ENCODE data around the gene CYS1. TPM values are rescaled to one million over a fixed set of nuclear protein-coding genes. Genes with fewer than 3 reads are reported as not detected.
A peak's percentile ranks its signal among the peaks of the same experiment; 100 is the strongest.

The CYS1 gene
- total RNA-seq, 4 donors from 2014 or later, result 1.1 to 7.4 (median 2.0) TPM

DNA sequence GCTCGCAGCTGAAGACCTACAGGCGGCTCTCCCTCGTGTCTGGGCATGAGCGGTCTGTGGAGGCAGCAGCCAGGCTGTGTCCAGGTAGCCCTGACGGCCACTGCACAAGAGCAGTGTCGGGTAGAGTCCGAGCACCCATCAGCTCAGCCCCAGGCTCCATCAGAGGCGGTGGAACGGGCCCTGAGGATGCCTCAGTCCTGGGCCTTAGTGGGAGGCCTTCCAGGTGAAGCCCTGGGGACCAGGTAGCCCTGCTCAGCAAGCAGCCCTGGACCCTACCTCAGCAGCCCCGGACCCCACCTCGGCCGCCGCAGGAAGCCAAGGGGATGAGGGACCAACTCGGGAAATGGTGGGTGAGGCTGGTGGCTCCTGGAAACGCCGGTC, 58.2 kb downstream of the CYS1 start:
- Histone ChIP-seq H3K4me3 (no peak overlapping the region), H3K27me3 (no peaks in the 10 kb centered on the region), H3K9me3 (no peaks in the 10 kb centered on the region), H3K27ac (no peak overlapping the region), H3K36me3 (no peaks in the 10 kb centered on the region), H3K4me1 (no peaks in the 10 kb centered on the region)
- WGBS, 2 donors (ENCODE audit: low coverage in 1 of 2), result 93% methylated on average over 16 of the region's 16 CpGs; no CpG with 5 or more reads in 1 of the 2 donors
- in situ Hi-C loops (cut with MboI; ENCODE audit: low pct_ligation_motif_present in 1 of 4, low pct_unique_long_range_greater_than_20kb in 1 of 4, low sequenced_read_pairs in 3 of 4), result no loop called here
- intact Hi-C loops (cut with DNase I; ENCODE audit: low total_unique reads), result no loop called here
- TF ChIP-seq POLR2AphosphoS5 (IDR thresholded peaks at IDR 0.05), result no peak
- TF ChIP-seq, protein P1, sequence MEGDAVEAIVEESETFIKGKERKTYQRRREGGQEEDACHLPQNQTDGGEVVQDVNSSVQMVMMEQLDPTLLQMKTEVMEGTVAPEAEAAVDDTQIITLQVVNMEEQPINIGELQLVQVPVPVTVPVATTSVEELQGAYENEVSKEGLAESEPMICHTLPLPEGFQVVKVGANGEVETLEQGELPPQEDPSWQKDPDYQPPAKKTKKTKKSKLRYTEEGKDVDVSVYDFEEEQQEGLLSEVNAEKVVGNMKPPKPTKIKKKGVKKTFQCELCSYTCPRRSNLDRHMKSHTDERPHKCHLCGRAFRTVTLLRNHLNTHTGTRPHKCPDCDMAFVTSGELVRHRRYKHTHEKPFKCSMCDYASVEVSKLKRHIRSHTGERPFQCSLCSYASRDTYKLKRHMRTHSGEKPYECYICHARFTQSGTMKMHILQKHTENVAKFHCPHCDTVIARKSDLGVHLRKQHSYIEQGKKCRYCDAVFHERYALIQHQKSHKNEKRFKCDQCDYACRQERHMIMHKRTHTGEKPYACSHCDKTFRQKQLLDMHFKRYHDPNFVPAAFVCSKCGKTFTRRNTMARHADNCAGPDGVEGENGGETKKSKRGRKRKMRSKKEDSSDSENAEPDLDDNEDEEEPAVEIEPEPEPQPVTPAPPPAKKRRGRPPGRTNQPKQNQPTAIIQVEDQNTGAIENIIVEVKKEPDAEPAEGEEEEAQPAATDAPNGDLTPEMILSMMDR (IDR thresholded peaks at IDR 0.05), result no peak
- TF ChIP-seq POLR2A (IDR thresholded peaks at IDR 0.05), result no peak
- TF ChIP-seq EP300 (IDR thresholded peaks at IDR 0.05; ENCODE audit: low read depth), result no peak
- no peak for DNase-seq

DNA sequence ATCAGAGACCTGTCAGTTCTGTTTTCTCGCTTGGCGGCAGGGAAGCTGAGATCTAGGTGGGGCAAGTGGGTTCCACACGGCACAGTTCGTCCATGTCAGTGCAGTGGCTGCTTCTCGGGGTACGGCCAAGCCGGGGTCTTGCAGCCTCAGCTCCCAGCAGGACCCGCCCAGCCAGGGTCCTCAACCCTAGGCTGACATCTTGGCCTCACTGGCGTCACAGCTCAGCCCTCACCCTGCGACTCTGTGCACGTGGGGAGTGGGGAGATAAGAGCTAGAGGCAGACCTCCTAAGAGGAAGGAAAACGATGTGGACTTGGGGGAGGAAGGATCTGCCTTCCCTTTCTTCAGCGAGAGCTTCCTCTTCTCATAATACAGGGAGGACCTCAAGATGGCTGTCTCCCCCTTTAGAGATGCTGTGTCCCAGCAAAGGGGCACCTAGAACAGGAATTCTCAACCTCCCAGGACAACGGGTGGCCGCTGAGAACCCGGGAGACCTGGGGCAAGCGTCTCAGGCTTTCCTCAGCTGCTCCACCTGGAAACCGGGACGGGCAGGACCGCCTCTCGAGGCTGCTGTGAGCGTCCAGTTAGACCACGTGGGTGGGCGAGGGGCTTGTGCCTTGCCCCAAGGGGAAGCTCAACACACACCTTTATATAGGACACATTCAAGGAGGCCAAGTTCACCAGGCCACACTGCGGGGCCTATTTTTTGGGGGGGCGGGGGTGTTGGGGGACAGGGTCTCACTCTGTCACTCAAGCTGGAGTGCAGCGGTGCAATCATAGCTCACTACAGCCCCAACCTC, 60.4 kb downstream of the CYS1 start:
- Histone ChIP-seq H3K9me3 (no peaks in the 10 kb centered on the region), H3K4me1 (no peaks in the 10 kb centered on the region), H3K36me3 (no peaks in the 10 kb centered on the region), H3K27ac (no peak overlapping the region), H3K4me3 (no peak overlapping the region), H3K27me3 (no peaks in the 10 kb centered on the region)
- 83% methylated on average over 25 of the region's 27 CpGs; no CpG with 5 or more reads in 1 of the 2 donors for WGBS, 2 donors (ENCODE audit: low coverage in 1 of 2)
- in situ Hi-C loops (cut with MboI; ENCODE audit: low pct_ligation_motif_present in 1 of 4, low pct_unique_long_range_greater_than_20kb in 1 of 4, low sequenced_read_pairs in 3 of 4), result no loop called here
- TF ChIP-seq POLR2AphosphoS5 (IDR thresholded peaks at IDR 0.05), result no peak
- no peak for TF ChIP-seq EP300 (IDR thresholded peaks at IDR 0.05; ENCODE audit: low read depth)
- TF ChIP-seq, protein P1 (IDR thresholded peaks at IDR 0.05), result no peak
- TF ChIP-seq POLR2A (IDR thresholded peaks at IDR 0.05), result no peak
- no peak for DNase-seq
- intact Hi-C loops (cut with DNase I; ENCODE audit: low total_unique reads), result no loop called here

DNA sequence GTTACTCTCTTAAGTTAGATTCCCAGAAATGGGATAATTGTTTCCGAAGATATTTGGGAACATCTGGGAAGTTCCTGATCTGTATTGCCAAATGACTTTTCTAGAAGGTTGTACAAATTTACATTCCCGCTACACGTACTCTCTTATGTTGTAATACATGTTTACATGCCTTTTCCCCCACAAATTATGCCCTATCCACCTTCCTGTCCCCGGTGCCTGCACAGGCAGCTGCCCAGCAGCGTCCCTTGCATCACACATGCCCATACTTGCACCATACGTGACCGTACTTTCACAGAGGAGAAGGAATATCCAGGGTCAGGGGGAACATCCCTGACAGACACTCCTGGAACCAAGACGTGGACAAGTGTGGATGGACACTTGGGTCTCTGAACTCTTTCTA, 61.0 kb downstream of the CYS1 start:
- DNase-seq, result no peak
- Histone ChIP-seq H3K27ac (no peak overlapping the region), H3K27me3 (no peaks in the 10 kb centered on the region), H3K4me3 (no peak overlapping the region), H3K4me1 (no peaks in the 10 kb centered on the region), H3K9me3 (no peaks in the 10 kb centered on the region), H3K36me3 (no peaks in the 10 kb centered on the region)
- intact Hi-C loops (cut with DNase I; ENCODE audit: low total_unique reads), result no loop called here
- TF ChIP-seq EP300 (IDR thresholded peaks at IDR 0.05; ENCODE audit: low read depth) (no peak), POLR2AphosphoS5 (IDR thresholded peaks at IDR 0.05) (peak in 1 of 3 donors; percentile 19)
- WGBS, 2 donors (ENCODE audit: low coverage in 1 of 2), result 56 to 70% methylated on average over 2 to 8 of the region's 8 CpGs
- in situ Hi-C loops (cut with MboI; ENCODE audit: low pct_ligation_motif_present in 1 of 4, low pct_unique_long_range_greater_than_20kb in 1 of 4, low sequenced_read_pairs in 3 of 4), result no loop called here

DNA sequence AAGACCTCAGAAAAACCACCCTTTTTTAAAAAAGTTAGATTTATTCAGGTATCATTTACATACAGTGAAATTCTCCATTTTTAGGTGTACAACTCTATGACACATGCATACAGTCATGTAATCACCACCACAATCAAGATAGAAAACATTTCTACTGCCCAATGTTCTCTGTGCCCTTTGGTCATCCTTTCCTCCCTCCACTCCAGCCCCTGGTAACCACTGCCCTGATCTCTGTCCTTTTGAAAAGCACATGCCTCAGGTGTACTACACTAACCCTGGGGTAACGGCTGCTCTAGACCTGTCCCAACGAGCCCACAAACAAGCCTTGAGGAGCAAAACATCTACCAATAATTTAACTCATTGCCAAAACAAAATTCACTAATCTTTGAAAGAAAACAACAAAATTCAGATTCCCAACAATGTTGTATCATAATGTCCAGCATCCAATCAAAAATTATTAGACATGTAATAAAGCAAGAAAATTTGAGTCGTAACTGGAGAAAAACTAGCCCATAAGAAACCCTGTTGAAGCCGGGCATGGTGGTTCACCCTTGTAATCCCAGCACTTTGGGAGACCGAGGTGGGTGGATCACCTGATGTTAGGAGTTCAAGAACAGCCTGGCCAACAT, 62.8 kb downstream of the CYS1 start:
- H3K9me3 ChIP-seq, result no peaks in the 10 kb centered on the region
- intact Hi-C loops (cut with DNase I; ENCODE audit: low total_unique reads), result no loop called here
- no peak for TF ChIP-seq POLR2AphosphoS5 (IDR thresholded peaks at IDR 0.05)
- no peak for TF ChIP-seq EP300 (IDR thresholded peaks at IDR 0.05; ENCODE audit: low read depth)
- TF ChIP-seq POLR2A (IDR thresholded peaks at IDR 0.05), result no peak
- TF ChIP-seq, protein P1 (IDR thresholded peaks at IDR 0.05), result no peak
- WGBS, 2 donors (ENCODE audit: low coverage in 1 of 2), result 87 to 100% methylated on average over 3 to 5 of the region's 5 CpGs
- DNase-seq, result no peak
- H3K4me1 ChIP-seq, result no peaks in the 10 kb centered on the region
- H3K36me3 ChIP-seq, result no peaks in the 10 kb centered on the region
- H3K27ac ChIP-seq, result no peak overlapping the region
- no peak overlapping the region for H3K4me3 ChIP-seq
- no peaks in the 10 kb centered on the region for H3K27me3 ChIP-seq
- in situ Hi-C loops (cut with MboI; ENCODE audit: low pct_ligation_motif_present in 1 of 4, low pct_unique_long_range_greater_than_20kb in 1 of 4, low sequenced_read_pairs in 3 of 4), result no loop called here
